ENCODE measurements around the gene NSDHL.
A peak's percentile ranks its signal among the peaks of the same experiment; 100 is the strongest.

The NSDHL gene

GRCh38 chrX:152814048-152814447 is 16.8 kb upstream of the NSDHL start:
- H3K36me3 ChIP-seq (replicated peaks): no peaks in the 10 kb centered on the region
- DNase-seq: no peak
- in situ Hi-C loops (cut with HindIII; ENCODE audit: low pct_ligation_motif_present, low sequenced_read_pairs): no loop called here
- H3K27me3 ChIP-seq (replicated peaks): no peaks in the 10 kb centered on the region
- no peak overlapping the region for H3K4me3 ChIP-seq (ENCODE audit: low read depth, low read length)
- no peak overlapping the region for H3K27ac ChIP-seq
- TF ChIP-seq CTCF (IDR thresholded peaks at IDR 0.05; ENCODE audit: low read depth, low read length, missing control alignments): no peak

DNA sequence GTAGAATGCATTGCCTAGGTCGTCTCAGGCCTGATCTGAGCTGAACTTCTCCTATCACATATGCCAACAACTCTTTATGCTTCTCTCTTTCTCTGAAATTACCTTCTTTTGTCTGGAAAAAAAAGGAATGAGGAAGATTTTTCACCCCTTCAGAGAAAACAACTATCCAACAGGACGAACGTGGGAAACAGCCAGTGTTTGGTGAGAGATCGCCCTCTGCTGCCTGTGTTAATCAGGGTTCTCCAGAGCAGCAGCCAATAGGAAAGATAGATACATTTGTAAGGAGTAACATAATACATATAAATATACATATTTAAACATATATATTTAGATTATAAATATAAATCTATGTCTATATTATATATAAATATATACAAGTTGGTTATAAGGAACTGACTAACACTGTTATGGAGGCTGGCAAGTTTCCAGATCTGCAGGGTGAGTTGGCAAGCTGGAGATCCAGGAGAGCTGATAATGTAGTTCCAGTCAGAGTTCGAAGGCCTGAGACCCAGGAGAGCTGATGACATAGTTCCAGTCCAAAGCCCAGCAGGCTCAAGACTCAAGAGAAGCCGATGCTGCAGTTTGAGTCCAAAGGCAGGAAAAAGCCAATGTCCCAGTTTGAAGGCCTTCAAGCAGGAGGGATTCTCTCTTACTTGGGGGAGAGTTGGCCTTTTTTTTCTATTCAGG is 13.6 kb upstream of the NSDHL start:
- Histone ChIP-seq H3K4me3 (ENCODE audit: low read depth, low read length) (no peak overlapping the region), H3K36me3 (replicated peaks) (no peaks in the 10 kb centered on the region), H3K27ac (no peak overlapping the region), H3K27me3 (replicated peaks) (no peaks in the 10 kb centered on the region)
- in situ Hi-C loops (cut with HindIII; ENCODE audit: low pct_ligation_motif_present, low sequenced_read_pairs): no loop called here
- peak; percentile 69 for TF ChIP-seq CTCF (IDR thresholded peaks at IDR 0.05; ENCODE audit: low read depth, low read length, missing control alignments)
- peak; percentile 47 for DNase-seq

DNA sequence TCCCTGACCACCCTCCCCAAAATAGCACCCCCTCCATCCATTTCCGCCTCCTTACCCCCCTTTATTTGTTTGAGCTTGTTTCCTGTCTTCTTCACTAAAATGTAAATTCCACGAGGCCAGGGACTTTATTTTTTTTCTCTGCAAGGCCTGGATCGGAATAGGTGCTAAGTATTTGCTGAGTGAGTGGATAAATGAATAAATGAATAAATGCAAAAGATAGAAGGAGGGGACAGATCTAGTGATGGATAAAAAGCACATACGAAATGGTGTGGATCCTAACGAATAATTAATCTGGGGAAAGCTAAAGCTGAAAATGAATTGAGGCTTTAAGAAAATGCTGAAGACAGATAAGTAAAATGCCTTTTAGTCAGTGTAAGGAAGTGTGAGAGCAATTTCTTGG is 12.5 kb upstream of the NSDHL start:
- TF ChIP-seq CTCF (IDR thresholded peaks at IDR 0.05; ENCODE audit: low read depth, low read length, missing control alignments): no peak
- in situ Hi-C loops (cut with HindIII; ENCODE audit: low pct_ligation_motif_present, low sequenced_read_pairs): no loop called here
- no peak for DNase-seq

DNA sequence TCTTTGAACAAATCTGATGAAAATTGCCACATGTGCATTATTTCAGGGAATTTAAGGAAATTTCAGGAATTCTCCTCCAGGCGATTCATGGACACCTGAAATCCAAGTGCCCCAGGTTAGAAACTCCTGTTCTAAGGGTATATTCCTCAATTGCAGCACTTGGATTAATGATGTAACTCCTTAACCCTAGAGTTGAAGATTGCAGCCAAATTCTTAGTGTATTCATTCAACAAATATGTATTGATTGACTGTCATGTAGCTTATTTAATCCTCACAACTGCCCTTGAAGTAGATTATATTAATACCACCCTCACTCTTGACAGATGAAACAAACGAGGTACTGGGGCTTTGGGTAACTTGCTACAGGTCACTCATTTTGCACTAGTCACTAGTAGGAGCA is 11.6 kb upstream of the NSDHL start:
- no peak for DNase-seq
- no peak for TF ChIP-seq CTCF (IDR thresholded peaks at IDR 0.05; ENCODE audit: low read depth, low read length, missing control alignments)
- H3K27me3 ChIP-seq (replicated peaks): no peaks in the 10 kb centered on the region
- no peak overlapping the region for H3K4me3 ChIP-seq (ENCODE audit: low read depth, low read length)
- in situ Hi-C loops (cut with HindIII; ENCODE audit: low pct_ligation_motif_present, low sequenced_read_pairs): no loop called here
- peak overlapping the region; percentile 7 for H3K27ac ChIP-seq
- H3K36me3 ChIP-seq (replicated peaks): no peaks in the 10 kb centered on the region

More for the DNA sequence above, 12.5 kb upstream of the NSDHL start:
- no peaks in the 10 kb centered on the region for H3K36me3 ChIP-seq (replicated peaks)
- H3K27ac ChIP-seq: no peak overlapping the region
- H3K27me3 ChIP-seq (replicated peaks): no peaks in the 10 kb centered on the region
- no peak overlapping the region for H3K4me3 ChIP-seq (ENCODE audit: low read depth, low read length)

DNA sequence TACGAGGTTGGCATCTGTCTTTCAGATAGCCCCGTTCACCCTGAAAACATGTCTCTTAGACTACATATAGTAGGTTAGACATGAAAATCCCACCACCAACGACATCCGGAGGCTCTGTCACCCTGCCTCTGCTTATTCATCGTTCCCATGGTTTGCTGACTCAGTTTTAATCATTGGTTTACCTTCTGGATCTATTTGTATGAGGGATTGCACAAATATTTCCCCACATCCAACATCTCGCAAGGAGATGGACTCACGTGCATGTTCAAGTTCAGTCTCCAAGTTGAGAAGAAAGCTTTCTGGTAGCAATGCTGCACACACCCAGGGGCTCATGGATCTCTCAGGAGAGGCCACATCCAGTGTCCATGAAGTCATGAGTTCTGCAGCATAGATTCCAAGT is 11.1 kb upstream of the NSDHL start:
- no peak overlapping the region for H3K4me3 ChIP-seq (ENCODE audit: low read depth, low read length)
- no peaks in the 10 kb centered on the region for H3K36me3 ChIP-seq (replicated peaks)
- H3K27ac ChIP-seq: peak overlapping the region; percentile 7
- DNase-seq: peak; percentile 18
- H3K27me3 ChIP-seq (replicated peaks): no peaks in the 10 kb centered on the region
- TF ChIP-seq CTCF (IDR thresholded peaks at IDR 0.05; ENCODE audit: low read depth, low read length, missing control alignments): no peak
- in situ Hi-C loops (cut with HindIII; ENCODE audit: low pct_ligation_motif_present, low sequenced_read_pairs): no loop called here

Data from brain microvascular endothelial cell (primary cell).